GM04504 (cell line): ENCODE measurements around the gene TTF2.
A peak's percentile ranks its signal among the peaks of the same experiment; 100 is the strongest.

Source experiments
- DNase-seq: peaks from one replicate; pipeline ENCODE4 v3.0.0-alpha.2; 2012; ENCODE audit warnings: low read depth

Gene TTF2

GRCh38 chr1:117059678-117060440, at the start of gene TTF2:
TSS of gene TTF2 (plus strand) at chr1:117060326. CDS start at chr1:117060347, 21 bp downstream.
- peak; percentile 95 for DNase-seq

- no peak for DNase-seq
Observed at GRCh38 chr1:117011334-117011733, 48.8 kb upstream of the TTF2 start.

DNA sequence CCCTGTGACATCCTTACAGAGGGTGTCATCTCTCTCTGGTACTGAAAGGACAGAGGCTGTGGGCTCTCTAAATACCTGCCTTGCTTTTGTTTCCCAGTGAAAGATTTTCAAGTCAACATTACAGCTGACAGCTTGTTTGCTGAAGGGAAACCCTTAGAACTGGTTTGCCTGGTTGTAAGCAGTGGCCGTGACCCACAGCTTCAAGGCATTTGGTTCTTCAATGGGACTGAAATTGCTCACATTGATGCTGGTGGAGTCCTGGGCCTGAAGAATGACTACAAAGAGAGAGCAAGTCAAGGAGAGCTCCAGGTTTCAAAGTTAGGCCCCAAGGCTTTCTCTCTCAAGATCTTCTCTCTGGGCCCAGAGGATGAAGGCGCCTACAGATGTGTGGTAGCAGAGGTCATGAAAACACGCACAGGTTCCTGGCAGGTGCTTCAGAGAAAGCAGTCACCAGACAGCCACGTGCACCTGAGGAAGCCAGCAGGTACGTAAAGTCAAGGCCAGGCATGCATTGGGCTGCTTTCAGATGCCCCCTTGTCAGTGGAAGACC, 46.7 kb upstream of the TTF2 start:
- no peak for DNase-seq

GRCh38 chr1:117014209-117014608, 45.9 kb upstream of the TTF2 start:
- no peak for DNase-seq

GRCh38 chr1:117015724-117016123, 44.4 kb upstream of the TTF2 start:
- DNase-seq, result no peak

DNA sequence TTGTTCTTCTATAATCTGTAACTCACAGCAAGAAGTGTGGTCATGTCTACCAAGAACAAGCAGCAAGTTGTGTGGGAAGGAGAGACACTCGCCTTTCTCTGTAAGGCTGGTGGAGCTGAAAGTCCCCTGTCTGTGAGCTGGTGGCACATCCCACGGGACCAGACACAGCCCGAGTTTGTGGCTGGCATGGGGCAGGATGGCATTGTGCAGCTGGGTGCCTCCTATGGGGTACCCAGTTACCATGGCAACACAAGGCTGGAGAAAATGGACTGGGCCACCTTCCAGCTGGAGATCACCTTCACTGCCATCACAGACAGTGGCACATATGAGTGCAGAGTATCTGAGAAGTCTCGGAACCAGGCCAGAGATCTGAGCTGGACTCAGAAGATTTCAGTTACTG, 43.1 kb upstream of the TTF2 start:
- no peak for DNase-seq

DNA sequence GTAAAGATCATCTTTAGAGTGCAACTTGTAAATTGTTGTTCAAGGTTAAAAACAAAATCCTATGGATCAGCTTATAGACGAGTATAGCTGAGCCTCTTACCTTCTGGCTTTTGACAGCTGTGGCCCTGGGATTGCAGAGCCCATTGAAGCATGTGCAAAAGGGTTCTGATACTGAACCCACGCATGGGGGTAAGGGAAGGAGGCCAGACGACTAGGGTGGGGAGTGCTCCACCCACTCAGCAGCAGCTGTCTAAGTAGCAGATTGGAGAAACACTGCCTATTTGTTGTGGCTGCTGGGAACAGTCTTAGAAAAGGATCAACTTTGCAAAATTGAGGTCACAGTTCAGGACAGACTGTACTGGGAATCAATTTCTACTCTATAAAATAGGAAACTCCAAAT, 42.5 kb upstream of the TTF2 start:
- no peak for DNase-seq

- no peak for DNase-seq
Observed at GRCh38 chr1:117020526-117021156, 39.5 kb upstream of the TTF2 start.

DNA sequence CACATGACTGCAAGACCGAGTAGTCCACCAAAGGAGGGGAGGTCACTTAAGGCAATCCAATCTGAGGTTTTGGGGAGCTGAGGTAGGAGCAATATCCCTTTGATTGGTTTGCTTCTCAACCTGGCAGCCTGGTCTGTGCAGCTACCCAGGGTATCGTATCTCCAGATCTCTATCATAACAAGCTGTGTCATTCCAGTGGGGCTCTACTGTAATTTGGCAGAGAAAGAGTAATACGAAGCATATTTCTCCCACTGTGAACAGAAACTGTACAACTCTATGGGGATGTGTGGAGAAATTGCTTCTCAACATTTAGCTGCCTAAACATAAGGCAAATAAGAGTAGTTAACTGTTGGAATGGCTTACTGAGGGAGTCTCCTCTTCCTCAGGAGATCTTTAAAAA, 38.0 kb upstream of the TTF2 start:
- no peak for DNase-seq

- no peak for DNase-seq
Observed at GRCh38 chr1:117025568-117025967, 34.6 kb upstream of the TTF2 start.

DNA sequence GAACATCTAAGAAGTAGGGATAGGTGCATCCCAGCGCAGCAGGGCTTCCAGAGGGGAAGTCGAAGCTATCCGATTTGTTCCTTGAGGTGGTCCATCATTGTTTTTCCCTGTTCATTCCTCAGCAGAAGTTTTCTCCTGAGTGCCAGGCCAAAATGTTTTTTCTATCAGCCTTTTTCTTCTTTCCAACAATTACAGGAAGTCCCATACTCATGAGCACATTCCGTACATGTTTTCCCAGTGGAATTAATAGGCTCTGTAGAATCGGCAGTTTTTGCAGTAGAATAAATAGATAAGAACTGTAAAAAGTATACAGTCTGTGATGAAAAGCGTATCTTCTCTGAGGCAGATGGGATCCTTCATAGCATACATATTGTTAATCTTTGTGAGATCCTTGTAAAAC, 33.8 kb upstream of the TTF2 start:
- DNase-seq, result no peak

DNA sequence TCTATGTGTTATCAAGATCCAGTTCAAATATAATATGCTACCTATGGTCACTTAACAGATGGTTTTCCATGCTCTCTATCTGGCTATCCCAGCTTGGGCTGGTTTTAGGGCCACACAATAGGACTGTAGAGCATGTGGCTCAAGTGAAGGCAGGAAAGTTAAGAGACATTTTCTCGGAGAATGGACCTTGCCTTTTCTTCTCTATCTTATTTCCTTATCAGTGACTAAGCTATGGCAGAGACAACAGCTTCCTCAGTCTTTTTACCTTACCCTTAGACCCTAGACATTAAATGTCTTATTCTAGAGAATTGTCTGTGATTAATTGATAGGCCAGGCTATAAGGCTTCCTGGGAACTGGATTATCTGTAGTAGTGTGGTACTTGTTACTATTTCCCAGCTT, 30.4 kb upstream of the TTF2 start:
- DNase-seq, result no peak

- no peak for DNase-seq
Observed at GRCh38 chr1:117030271-117030877, 29.8 kb upstream of the TTF2 start.

- no peak for DNase-seq
Observed at GRCh38 chr1:117032266-117032665, 27.9 kb upstream of the TTF2 start.

DNA sequence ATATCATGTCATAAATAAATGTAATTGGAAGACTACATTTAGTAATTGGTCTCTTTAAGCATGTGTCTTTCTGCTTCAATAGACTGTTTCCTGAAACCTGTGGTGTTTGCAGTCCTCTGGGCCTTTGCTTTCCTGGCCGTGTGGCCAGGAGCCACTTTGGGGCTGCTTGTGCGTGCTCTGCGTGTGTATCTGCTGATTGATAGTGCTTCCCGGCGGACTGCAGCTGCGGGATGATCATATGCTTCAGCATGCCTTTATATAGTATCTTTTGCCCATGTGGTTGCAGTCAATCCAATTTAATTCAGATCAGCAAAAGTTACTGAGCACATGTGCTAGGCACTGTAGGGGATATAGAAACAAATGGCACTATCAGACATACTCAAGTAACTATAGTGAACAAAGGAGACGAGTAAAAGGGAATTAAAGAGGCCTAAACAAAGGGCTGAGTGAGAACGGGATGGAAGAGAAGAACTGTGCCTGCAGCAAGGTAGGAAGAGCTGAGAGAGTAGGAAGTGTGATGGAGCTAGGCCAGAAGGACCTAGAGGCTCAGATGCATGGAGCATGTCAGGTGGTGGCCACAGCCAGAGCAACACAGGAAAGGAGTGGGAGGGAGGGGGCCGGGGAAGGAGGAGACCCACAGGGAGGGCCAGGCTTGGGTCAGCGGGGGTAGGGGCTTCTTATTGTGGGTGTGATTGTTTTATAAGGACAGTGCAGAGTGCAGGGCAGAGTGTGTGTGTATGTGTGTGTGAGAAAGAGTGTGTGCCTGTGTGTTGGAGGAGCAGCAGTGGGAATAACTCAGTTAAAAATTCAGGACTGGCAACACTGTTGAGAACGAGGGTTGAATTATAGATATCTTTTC, 27.2 kb upstream of the TTF2 start:
- DNase-seq, result no peak

DNA sequence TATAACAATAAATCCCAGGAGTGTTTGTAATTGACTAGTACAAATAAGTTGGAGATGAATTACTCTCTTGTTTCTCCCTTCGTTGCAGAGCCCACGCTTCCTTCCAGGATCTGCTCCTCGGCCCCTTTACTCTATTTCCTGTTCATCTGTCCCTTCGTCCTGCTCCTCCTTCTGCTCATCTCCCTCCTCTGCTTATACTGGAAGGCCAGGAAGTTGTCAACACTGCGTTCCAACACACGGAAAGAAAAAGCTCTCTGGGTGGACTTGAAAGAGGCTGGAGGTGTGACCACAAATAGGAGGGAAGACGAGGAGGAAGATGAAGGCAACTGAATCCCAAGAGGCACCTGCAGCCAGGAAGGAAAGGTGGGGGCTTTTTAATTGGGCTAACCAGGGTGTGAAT, 26.4 kb upstream of the TTF2 start:
- DNase-seq, result no peak

DNA sequence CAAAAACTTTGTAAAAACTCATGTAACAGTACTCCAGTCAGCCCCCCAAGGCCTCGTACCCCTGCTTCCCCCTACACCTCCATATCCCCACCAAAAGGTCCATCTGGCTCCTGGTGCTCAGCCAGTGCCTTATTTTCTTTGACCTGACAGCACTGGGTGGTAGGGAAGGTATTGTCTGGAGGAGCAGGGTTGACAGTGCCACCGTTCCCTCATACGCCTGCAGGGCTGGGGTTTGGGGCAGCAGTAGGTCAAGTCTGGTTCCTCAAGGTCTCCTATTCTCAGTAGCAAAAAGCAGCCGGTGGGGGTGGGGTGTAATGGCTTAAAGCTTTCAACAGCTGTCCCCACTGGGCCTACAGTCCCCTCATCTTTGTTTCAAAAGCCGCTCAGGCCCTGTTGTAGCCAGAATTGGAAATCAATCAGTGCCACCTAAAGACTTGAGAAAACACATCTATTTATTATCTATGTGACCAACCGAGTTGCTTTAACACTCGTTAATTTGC, 25.3 kb upstream of the TTF2 start:
- no peak for DNase-seq

DNA sequence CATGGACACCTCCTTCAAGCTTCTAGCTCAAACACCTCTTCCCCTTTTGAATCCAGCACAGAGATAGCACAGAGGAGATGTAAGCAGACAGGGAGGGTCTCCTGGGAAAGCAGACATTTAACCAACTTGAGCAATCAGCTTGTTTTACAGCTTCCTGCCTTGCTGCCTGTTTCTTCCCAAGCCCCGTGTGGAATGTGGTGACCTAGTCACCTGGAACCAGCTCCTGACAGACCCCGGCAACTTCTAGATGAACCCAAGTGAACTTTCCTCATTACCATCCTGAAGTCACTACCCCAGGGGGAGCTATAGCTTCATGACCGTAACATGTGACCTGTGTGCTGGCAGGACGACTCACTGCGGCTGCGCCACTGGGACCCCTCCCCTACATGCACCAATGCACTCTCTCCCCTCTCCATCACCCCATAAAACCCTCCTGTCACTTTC, 24.1 kb upstream of the TTF2 start:
- DNase-seq, result no peak

- DNase-seq, result no peak
Observed at GRCh38 chr1:117037802-117038201, 22.3 kb upstream of the TTF2 start.

DNA sequence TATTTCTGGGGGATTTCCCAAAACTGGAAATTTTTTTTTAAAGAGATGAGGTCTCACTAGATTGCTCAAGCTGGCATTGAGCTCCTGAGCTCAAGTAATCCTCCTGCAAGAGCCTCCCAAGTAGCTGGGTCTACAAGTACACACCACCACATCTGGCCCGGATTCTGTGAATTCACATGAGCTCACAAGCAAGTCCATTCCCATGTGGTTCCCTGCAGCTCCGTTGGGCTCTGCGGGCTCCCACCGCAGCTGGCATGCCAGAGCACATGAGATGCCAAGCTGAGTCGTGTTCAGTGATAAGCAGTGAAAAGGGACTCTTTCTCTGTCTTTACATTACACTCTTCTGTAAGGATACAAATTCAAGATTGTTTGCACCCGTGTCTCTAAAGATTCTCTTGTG, 21.9 kb upstream of the TTF2 start:
- no peak for DNase-seq

DNA sequence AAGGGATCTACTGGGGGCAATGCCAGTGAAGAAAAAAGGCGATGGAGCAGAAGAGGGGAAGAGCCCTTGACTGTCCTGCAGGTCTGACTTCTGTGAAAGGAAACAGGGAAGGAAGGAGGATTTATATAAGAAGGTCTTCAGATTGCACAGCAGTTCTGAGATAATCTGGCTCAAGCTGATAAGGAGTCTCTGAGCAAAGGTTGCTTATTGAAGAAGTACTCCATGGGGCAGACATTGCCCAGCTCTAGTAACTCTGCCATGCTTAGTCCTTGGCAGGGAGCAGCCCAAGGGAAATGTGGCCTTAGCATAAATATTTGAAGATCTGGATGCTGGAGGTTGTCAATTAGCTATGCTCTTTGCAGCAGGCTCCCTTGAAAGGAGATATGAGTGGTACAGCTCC, 15.9 kb upstream of the TTF2 start:
- no peak for DNase-seq

- DNase-seq, result no peak
Observed at GRCh38 chr1:117045644-117046043, 14.5 kb upstream of the TTF2 start.
